ENCODE results near the gene IL32.
"Not testable (repeated sequence)": the region's sequence is repeated elsewhere in the genome, so short reads cannot be mapped to it uniquely, and the experiment has no call there.

The IL32 gene

DNA sequence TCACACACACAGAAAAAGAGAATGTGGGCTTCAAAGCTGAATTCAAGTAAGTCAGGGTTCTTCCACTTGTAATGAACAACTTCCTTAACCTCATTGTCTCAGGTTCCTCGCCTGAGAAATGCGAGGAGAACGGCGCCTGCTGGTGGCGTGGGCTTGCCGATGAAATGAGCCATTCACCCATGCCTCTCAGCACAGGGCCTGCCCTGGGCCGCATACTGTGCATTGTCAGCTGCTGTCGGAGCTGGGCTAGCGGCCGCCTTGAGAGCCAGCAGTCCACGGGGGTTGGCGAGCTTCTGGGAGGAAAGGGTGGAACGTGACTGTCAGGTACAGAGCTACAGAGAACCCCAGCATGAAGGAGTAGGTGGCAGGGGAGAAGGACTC, 12.1 kb upstream of the IL32 start:
- DNase-seq, result not testable (repeated sequence)

DNA sequence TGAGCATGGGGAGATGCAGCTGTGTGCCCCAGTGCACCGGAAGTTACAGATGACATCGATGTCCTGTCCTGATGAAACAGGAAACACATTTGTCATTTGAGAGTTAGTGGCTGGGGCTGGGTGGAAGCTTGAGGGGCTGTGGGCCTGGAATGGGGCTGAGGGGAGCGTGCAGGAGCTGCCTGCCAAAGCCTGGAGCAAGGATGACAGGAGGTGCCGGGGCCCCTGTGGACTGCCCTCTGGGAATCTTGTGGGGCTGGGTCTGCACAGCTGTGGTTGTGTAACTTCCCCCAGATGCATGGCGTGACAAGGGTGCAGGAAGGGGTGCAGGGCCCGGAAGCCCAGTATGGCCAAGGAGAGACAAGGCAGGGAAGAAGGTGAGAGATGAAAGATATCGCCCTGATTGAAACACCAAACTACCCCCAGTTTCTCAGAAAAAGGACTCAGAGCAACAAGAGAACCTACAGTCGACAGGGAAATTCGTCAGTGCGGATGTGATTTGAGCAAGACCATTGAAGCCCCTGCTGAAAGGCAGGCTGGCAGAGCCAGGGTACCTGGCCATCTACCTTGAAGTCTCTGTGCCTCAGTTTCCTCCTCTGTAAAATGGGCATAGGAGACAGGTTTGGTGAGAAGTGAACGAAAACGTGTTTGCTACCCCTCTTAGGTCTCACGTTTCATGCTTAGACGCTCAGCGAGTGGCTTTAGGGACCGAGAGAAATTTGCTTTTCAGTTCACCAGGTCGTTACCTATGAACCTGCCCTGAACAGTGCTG, 10.3 kb upstream of the IL32 start:
- no peak for DNase-seq

DNA sequence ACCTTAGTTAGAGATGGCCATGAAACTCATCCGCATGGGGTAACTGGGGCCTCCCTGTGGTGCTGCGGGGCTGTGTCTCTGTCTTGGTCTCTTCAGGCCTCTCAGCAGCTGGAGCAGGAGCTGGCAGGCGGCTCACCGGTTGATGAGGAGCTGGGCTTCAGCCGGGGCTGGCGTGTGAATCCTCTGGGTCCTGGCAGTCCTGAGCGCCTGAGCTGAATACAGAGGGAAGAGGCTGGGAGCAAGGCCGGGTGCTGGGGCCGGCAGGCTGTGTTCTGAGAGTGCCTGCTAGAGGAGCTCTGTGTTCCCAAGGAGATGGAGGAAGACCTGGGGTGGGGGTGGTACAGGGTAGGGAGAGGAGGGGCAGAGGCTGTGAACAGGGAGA, 9.7 kb upstream of the IL32 start:
- not testable (repeated sequence) for DNase-seq

DNA sequence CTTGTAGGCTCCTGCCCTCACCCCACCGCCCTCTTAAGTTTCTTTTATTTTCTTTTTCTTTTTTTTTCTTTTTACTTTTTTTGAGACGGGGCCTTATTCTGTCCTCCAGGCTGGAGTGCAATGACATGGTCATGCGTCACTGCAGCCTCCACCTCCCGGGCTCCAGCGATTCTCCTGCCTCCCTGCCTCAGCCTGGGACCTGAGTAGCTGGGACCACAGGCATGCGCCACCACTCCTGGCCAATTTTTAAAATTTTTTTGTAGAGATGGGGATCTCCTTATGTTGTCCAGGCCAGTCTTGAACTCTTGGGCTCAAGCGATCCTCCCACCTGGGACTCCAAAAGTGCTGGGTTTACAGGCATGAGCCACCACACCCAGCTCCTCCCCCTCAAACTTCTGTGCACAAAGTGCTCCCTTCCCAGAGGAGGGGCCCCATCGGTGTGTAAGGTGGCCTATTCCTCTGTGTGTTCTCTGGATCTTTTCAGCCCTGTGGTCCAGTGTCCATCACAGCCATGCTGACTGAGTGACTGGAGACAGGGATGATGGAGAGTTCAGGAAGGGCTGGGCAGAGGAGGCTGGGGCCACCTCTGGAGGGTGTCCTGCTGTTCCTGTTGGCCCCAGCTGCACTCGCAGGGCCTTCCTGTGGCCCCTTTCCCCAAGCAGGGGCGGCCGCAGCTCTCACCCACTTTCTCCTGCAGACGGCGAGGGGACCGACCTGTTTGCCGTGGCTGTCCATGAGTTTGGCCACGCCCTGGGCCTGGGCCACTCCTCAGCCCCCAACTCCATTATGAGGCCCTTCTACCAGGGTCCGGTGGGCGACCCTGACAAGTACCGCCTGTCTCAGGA, 8.9 kb upstream of the IL32 start:
- DNase-seq, result no peak

DNA sequence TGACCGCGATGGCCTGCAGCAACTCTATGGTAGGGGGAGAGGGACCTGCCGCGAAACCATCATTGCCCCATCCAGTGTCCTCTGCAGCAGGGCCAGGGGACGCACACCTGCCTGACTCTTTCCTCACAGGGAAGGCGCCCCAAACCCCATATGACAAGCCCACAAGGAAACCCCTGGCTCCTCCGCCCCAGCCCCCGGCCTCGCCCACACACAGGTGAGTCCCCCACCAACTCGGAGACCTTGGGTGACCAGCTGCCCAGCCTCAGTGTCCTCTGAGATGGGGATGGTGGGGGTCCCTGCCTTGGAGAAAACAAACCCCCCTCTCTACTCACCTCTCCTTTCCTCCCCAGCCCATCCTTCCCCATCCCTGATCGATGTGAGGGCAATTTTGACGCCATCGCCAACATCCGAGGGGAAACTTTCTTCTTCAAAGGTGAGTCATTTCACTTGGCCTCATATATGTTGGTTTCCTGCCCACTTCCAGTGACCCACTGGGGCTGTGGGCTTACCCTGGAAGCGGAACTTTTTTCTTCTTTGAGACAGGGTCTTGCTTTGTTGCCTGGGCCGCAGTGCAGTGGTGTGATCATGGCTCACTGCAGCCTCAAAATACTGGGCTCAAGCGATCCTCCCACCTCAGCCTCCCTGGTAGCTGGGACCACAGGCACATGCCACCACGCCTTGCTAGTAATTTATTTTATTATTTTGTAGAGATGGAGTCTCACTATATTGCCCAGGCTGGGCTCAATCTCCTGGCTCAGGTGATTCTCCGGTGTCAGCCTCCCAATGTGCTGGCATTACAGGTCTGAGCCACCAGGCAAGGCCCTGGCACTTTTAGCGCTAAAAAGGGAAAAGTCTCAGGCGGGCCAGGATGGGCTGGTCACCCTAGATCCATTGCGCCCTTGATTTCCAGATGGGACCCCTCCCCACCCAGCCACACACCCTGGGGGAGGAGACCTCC, 8.0 kb upstream of the IL32 start:
- DNase-seq, result no peak

DNA sequence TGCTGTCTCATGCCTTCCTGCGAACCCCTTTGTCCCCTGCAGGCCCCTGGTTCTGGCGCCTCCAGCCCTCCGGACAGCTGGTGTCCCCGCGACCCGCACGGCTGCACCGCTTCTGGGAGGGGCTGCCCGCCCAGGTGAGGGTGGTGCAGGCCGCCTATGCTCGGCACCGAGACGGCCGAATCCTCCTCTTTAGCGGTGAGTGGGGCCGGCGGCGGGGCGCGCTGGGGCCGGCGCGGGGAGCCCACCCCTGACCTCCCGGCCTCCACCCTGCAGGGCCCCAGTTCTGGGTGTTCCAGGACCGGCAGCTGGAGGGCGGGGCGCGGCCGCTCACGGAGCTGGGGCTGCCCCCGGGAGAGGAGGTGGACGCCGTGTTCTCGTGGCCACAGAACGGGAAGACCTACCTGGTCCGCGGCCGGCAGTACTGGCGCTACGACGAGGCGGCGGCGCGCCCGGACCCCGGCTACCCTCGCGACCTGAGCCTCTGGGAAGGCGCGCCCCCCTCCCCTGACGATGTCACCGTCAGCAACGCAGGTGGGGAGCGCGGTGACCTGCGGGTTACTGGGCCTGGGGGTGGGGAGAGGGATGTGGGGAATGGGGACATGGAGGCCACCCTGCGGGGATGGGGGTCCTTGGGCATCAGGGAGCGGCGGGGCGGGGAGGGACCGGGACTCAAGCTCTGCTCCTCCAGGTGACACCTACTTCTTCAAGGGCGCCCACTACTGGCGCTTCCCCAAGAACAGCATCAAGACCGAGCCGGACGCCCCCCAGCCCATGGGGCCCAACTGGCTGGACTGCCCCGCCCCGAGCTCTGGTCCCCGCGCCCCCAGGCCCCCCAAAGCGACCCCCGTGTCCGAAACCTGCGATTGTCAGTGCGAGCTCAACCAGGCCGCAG, 7.1 kb upstream of the IL32 start:
- no peak for DNase-seq

DNA sequence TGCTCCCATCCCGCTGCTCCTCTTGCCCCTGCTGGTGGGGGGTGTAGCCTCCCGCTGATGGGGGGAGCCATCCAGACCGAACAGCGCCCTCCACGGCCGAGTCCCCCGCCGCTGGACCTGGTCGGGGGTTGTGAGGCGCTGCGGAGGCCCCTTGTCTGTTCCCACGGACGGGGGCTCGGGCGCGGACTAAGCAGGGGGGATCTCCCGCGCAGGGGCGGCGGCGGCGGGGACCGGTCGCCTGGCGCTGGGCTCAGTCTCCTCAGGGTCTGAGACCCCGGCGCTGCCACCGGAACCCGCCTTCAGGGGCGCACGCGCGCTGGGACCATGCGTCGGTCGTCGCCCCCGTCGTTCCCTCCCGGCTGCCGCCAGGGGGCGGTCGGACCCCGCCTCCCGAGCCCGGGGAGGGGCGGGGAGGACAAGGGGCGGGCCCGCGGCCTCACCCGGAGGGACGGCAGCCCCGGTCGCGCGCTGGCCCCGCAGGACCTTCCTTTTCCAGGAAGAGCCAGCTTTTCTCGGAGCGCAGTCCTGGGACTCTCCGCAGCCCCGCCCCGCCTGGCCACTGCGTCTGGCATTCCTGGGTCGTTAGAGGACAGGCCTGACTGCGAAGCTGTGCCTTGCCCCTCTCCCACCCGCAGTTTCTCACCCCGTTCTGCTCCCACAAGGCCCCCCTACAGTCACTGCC, 6.3 kb upstream of the IL32 start:
- DNase-seq, result peak; percentile 22 to 89

DNA sequence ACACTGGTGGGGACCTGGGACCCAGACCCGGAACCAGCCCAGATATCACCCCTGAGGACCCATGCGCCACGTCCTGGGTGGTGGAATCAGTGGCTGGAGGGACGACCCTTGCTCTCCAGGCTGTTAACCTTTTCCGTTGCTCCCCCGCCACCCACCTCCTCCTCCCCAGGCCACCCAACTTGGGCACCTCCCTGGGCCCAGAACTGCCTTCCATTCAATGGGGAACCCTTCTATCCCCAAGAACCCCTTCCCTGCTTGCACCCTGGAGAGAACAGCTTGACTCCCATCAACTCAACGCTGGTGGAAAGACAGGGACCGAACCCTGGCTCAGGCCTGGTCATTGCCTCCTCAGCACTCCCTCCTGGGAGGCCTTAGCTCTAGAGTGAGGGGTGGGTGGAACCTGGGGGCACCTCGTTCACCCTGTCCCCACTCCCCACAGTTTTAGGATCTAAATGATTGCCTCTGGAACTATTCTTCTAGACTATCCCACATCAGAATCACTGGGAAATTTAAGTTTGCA, 5.7 kb upstream of the IL32 start:
- DNase-seq, result no peak

DNA sequence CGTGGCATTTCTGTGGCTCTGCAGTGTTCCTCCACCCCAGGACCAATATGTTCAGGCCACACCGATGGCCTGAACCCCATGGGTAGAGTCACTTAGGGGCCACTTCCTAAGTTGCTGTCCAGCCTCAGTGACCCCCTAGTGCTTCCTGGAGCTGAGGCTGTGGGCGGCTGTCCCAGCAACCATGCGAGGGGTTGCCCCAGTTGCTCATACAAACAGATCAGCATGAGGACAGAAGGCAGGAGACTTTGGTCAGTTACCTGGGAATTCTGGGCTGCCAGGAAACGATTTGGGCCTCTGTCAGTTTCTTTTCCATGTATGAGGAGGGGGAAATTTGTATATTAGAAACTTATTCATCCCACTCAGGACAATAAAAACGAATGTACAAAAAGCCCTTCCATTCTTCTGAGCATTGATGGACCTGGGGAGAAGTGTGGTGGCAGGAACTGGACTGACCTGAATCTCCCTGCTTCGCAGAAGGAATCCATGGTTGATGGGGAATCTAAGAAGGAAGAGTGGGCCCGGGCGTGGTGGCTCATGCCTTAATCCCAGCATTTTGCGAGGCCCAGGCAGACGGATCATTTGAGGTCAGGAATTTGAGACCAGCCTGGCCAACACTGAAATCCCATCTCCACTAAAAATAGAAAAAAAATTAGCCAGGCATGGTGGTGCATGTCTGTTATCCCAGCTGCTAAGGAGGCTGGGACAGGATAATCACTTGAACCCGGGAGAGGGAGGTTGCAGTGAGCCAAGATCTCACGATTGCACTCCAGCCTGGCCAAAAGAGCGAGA, 4.9 kb upstream of the IL32 start:
- DNase-seq, result no peak

DNA sequence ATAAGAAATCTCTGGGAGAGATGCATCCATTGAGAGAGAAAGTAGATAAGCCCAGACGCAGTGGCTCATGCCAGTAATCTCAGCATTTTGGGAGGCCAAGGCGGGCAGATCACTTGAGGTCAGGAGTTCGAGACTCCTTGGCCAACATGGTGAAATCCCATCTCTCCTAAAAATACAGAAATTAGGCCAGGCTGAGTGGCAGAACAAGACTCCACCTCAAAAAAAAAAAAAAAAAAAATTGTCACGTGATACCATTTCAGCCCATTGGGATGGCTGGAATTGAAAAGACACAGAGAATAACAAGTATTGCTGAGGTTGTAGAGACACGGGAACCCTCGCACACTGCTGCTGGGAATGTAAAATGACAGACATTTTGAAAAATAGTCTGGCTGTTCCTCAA, 2.9 kb upstream of the IL32 start:
- DNase-seq, result no peak

DNA sequence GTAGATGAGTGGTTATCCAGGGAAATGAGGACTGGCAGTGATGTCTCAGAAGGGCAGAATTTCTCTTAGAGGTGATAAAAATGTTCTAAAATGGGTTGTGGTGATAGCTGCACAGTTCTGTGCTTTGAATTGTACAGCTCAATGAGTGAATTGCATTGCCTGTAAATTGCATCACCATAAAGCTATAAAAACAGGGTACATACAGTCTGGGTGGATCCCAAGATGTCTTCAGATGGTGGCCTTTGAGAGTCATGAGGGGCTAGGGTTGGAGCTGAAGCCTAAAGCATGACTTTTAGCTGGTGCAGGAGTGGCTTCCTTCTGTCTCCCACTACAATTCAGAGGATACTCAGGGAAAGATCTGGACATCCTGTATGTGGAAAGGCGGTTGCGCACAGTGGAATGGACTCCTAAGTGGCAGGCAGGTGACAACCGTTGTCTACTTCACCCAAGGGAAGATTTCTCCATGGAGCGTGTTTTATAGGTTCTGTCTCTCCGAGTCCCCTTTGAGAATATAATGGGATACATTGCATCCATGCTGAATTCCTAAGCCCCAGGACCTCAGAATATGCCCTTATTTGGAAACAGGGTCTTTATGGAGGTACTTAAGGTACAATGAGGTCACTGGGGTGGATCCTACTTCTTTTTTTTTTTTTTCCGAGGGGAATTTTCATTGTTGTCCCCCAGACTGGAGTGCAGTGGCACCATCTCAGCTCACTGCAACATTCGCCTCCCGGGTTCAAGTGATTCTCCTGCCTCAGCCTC, 1.6 kb upstream of the IL32 start:
- DNase-seq, result no peak

DNA sequence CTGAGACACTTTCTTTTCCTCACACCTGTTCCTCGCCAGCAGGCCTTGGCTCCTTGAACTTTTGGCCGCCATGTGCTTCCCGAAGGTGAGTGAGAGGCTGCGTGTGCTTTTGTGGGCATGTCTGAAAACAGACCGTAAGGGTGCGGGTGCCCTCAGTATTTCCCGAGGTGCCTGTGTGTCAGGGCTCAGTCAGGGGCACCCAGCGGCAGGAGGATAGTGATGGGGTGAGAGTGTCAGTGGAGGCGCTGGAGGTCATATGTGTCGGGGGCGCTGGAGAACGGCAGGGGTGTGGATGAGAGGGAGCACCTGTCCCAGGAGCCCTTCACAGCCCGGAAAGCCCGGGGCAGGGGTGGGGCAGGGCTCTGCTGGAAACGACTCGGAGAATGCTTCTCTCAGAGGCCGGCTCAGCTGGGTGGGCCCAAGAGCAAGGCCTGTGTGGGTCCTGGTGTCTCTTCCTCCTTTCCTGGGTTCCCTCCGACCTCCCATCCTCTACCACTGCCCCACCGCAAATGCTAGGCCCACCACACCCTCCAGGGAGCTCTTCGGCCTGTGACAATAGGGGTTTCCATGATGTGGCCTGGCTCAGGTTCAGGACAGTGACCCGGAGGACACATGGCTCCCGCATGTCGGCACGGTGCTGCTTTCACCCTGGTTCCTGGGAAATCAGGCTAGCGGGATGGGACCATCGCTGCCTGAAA, 451 bp downstream of the IL32 start:
- DNase-seq, result no peak

DNA sequence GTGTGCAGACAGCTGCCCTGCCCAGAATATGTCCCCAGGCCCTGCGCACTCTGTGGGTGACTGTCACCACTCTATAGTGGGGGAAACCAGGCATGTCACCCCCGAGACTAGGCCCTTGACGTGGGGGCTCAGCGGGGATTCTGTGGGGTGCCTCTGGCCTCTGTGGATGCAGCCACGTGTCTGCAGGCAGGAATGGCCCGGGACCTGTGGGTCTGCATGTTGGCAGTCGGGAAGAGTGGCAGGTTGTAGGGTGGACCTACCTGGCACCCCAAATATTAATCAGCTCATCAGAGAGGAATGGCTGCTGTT, 954 bp downstream of the IL32 start:
- DNase-seq, result no peak

DNA sequence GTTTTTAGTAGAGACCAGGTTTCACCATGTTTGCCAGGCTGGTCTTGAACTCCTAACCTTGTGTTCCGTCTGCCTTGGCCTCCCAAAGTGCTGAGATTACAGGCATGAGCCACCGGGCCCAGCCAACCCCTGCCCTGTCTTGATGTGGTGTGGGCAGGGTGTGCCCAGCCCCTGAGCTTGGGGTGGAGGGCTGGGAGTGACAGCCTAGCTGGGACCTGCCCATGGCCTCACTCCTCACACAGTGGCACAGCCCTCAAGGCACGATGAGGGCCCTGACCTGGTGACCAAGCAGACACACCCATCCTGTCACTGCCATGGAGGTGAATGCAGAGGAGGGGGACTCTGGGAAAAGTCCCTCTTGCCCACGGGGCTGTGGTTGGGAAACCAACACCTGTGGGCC, 3.0 kb downstream of the IL32 start:
- no peak for DNase-seq

DNA sequence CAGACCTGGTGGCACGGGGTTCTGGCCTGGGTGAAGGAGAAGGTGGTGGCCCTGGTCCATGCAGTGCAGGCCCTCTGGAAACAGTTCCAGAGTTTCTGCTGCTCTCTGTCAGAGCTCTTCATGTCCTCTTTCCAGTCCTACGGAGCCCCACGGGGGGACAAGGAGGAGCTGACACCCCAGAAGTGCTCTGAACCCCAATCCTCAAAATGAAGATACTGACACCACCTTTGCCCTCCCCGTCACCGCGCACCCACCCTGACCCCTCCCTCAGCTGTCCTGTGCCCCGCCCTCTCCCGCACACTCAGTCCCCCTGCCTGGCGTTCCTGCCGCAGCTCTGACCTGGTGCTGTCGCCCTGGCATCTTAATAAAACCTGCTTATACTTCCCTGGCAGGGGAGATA, 3.7 kb downstream of the IL32 start:
- not testable (repeated sequence) for DNase-seq

DNA sequence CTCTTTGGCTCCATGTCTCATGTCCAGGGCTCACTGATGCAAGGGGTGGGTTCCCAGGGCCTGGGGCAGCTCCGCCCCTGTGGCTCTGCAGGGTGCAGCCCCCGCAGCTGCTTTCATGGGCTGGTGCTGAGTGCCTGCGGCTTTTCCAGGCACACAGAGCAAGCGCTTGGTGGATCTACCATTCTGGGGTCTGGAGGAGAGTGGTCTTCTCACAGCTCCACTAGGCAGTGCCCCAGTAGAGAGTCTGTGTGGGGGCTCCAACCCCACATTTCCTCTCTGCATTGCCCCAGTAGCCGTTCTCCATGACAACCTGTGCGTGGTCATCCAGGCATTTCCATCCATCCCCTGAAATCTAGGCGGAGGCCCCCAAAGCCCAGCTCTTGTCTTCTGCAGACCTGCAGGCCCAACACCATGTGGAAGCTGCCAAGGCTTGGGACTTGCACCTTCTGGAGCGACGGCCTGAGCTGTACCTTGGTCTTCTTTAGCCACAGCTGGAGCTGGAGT, 5.2 kb downstream of the IL32 start:
- no peak for DNase-seq

DNA sequence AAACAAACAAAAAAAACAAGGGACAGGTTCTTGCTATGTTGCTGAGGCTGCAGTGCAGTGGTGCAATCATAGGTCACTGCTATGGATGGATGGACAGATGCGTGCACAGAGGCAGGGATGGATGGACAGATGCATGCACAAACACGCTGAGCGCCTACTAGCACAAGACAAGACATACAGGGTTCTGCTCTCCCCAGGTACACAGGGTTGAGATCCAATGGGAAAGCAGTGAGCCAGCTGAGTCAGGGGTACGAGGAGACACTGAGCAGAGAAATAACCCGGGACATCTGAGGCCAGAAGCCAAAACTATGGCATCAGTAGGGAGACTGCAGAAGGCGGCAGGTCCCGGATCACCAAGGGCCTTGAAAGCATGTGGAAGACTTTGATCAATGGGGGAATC, 6.2 kb downstream of the IL32 start:
- no peak for DNase-seq

DNA sequence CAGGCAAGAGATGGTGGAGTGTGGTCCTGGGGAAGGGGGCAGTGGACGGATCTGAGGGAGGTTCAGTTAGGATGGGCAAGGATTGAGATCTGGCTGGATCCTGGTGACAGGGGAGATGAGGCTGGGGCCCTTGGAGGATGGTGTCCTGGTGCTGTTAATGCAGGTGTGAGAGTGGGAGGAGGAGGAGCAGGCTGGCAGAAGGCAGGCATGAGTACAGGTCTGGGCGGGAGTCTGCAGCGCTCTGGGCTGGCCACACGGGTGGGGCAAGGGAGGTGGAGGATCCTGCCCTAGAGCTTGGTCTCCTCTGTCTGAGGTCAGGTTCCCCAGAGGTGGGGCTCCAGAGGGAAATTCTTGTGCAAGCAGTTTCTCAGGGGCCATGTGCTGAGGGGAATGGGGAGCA, 6.7 kb downstream of the IL32 start:
- DNase-seq, result not testable (repeated sequence)

All from NCI-H446 (cell line).